HG02885 (cell line): ENCODE results near the gene ANAPC7.
"Not testable (repeated sequence)": the region's sequence is repeated elsewhere in the genome, so short reads cannot be mapped to it uniquely, and the experiment has no call there.

Source experiments
- ATAC-seq: cut with Tn5 transposase; IDR thresholded peaks from one replicate; pipeline ENCODE4 v1.9.1; 2021; ENCODE audit warnings: mild to moderate bottlenecking; ENCODE audit not compliant: unreplicated experiment, poor library complexity

Gene ANAPC7

DNA sequence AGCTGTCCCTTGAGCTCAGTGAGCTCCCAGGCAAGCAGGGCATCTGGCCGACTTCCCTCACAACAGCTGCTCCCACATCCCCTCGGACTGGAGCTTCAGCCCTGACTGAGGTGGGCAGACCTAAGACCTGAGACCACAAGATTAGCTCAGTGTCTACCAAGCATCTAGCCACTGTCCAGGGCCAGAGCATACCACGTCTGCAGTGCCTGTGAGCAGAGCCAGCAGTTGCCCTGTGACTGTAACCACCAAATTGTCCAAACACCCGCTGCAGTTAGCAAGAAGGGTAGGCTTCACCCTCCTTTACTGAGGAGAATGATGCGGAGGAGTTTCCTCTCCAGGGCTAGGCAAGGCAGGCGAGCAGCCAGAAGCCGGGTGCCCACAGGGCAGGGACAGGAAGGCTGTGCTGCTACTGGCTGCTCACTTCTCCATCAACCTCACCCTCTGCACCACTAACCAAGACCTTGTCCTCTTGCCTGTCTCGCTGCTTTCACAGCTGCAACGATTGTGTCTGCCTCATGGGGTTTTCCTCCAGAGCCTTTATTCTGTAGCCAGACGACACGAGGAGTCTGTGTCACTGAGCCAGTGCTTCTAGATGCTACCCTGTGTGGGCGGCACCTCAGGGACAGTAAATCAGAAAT lies 53.9 kb downstream of the ANAPC7 start:
- no peak for ATAC-seq

DNA sequence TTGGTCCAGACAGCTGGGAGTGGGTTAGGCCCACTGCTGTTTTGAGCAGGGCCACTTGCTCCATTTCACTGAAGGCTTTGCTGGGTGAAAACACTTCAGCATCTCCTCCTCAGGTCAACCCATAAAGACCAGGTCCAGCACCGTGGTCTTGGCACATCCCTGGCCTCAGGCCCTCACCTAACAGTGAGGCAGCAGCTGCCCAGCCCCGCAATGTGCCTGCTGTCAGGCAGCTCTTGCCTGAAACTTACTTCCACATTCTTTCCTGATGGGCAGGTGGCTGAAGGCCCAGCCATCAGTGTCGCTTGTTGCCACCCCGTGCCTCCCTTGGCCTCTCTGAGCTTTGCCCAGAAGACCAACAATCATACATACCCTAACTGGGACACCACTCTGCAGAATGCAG lies 54.4 kb downstream of the ANAPC7 start:
- no peak for ATAC-seq

DNA sequence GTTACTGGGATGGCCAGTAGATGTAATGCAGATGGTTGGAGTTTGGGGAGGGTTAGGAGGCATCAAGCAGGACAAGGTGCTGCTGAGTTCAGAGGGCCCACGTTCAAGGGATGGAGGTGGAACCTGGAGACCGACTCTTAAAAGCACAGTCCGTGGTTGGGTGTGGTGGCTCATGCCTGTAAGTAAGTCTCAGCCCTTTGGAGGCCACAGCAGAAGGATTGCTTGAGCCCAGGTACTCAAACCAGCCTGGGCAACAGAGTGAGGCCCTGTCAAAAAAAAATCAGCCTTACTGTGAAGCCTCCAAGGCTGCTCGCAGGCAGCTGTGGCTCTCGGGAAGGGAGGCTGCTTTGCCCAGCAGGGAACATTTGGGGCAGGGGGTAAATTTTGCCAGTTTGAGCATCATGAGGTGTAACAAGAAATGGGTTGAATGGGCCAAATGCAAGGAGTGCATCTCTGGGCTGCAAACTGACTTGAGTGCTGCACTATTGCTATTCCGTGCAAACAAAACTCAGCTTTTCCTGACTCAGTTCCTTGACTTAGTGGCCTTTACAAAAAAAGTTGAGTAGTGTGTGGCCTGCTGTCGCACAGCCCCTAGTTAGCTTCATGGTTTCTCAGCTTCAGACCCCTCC lies 55.0 kb downstream of the ANAPC7 start:
- ATAC-seq = no peak

DNA sequence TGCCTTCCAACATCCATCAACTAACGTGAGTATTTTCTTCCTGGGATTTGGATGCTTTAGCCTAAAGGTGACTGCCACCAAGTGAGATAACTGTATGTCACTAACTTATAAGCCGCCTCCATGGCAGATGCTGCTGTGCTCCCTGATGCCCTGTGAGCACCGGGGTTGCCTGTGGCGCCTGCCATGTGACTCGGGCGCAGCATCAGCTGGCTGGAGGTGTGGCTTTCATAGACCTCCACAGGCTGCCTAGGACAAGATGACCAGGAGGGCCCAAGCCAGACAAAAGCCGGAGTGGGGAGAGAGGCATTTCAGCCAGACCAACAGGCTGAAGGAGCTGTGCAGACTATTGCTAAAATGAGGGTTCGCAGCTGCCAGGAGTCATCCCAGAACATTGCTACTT lies 55.7 kb downstream of the ANAPC7 start:
- ATAC-seq = no peak

DNA sequence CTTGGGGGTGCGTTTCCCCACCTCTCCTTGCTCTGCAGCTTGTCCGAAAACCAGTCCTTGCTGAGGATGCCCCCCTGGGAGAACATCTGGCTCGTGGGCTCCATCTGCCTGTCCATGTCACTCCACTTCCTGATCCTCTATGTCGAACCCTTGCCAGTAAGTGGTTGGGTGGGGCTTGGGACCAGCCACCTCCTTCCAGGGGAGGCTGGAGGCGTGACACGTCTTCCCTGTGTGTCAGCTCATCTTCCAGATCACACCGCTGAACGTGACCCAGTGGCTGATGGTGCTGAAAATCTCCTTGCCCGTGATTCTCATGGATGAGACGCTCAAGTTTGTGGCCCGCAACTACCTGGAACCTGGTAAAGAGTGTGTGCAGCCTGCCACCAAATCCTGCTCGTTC lies 57.5 kb downstream of the ANAPC7 start:
- ATAC-seq = no peak

DNA sequence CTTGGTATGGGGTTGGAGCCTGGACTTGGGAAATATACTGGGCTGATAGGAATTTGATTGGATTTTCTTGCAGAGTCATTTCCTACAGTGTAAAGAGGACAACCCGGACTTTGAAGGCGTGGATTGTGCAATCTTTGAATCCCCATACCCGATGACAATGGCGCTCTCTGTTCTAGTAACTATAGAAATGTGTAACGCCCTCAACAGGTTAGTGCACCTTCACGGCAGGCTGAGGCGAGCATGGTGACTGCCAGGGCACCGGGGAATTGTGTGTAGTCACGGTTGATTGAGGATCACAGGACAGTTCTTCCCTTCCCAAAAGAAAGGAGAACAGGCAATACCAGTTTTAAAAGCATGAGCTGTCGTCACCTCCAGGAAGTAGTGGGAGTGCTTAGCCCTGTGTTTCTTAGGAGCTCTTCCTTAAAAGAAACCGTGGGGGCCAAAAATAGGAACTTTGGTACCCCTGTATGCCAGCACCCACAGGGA lies 58.3 kb downstream of the ANAPC7 start:
- ATAC-seq = no peak

DNA sequence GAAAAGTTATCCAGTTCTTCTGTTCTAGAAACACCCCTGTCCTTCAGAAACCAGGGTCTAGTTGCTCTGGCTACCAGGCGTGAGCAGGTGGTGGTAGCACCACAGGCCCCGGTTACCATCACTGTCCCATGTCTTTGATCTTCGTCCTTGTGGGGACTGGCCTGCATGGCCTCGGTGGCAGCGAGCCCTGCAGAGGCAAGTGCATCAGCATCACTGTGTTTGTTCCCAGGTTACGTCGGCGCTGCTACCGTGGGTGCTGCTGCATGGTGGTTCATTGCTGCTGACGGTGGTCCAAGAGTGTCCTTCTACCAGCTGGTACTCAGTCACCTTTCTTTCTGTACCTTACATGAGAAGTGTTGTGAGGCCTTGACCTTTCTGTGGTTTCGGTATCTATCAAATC lies 58.9 kb downstream of the ANAPC7 start:
- ATAC-seq = no peak

DNA sequence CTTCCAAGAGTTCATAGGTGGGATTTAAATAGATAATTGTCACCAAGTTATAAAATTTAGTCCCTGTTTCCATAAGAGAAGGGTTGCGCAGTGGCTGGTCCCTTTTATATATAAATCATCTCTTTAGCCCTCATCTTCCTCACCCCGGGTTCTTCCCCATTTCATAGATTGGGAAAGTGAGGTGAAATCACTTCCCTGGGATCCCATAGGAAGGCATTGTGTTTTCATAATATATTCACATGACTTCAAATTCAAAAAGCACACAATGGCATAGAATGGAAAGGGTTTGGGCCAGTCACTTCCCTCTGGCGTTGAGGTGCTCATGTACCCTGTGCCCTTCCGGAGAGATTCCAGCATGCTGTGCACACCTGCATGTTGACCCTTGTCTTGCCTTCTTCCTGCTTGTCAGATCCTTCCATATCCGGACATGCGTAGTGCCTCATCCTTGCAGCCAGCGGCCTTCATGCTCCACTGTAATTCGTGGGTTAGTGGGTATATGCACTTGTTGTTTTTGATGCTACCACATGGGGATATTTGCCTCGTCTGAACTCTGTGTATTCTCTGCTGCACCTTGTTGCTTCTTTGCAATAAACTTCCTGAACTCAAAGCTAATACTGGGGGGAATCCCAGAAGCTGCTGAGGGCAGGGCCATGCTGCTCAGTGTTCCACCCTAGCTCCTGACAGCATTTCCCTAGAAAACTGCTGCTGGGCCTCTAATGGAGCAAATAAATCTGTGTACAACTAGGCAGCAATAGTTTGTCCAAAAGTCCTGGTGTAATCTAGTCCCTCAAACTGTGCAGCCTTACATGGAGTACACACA lies 59.6 kb downstream of the ANAPC7 start:
- ATAC-seq = no peak

DNA sequence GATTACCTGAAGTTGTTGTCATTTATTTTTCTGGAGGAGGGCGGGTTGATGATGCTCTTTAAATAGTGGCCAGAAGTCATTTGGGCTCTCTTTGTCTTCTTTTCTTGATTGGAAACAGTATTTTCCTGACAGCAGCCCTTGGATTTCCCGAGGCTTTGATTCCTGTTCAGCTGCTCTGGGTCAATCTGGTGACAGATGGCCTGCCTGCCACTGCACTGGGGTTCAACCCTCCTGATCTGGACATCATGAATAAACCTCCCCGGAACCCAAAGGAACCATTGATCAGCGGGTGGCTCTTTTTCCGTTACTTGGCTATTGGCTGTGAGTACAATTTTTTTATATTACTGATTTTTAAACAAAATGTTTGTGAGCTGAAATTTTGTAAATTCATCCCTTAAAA lies 60.4 kb downstream of the ANAPC7 start:
- ATAC-seq = no peak

DNA sequence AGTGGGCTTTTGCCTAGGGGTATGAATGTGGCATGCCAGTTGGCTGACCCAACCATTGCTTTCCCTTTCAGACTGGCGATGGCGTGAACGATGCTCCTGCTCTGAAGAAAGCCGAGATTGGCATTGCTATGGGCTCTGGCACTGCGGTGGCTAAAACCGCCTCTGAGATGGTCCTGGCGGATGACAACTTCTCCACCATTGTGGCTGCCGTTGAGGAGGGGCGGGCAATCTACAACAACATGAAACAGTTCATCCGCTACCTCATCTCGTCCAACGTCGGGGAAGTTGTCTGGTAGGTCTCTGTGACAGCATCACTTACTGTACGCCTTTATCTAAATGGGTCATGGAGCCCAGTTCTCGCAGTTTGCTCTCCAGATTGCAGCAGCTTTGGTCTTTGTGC lies 61.4 kb downstream of the ANAPC7 start:
- no peak for ATAC-seq

DNA sequence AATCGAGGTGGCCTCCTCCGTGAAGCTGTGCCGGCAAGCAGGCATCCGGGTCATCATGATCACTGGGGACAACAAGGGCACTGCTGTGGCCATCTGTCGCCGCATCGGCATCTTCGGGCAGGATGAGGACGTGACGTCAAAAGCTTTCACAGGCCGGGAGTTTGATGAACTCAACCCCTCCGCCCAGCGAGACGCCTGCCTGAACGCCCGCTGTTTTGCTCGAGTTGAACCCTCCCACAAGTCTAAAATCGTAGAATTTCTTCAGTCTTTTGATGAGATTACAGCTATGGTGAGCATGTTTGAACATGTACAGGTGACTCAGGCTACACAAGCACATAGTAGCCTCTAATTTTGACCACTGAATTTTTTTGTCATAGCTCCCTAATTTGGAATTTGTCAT lies 62.8 kb downstream of the ANAPC7 start:
- no peak for ATAC-seq

DNA sequence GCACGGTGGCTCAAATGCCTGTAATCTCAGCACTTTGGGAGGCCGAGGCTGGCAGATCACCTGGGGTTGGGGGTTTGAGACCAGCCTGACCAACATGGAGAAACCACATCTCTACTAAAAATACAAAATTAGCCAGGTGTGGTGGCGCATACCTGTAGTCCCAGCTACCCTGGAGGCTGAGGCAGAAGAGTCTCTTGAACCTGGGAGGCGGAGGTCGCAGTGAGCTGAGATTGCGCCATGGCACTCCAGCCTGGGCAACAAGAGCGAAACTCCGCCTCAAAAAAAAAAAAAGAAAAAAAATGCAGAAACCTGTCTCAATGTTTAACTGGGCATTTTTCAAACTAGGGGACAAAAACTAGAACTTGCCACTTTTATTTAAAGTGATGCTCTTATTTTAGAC lies 63.2 kb downstream of the ANAPC7 start:
- ATAC-seq = not testable (repeated sequence)

DNA sequence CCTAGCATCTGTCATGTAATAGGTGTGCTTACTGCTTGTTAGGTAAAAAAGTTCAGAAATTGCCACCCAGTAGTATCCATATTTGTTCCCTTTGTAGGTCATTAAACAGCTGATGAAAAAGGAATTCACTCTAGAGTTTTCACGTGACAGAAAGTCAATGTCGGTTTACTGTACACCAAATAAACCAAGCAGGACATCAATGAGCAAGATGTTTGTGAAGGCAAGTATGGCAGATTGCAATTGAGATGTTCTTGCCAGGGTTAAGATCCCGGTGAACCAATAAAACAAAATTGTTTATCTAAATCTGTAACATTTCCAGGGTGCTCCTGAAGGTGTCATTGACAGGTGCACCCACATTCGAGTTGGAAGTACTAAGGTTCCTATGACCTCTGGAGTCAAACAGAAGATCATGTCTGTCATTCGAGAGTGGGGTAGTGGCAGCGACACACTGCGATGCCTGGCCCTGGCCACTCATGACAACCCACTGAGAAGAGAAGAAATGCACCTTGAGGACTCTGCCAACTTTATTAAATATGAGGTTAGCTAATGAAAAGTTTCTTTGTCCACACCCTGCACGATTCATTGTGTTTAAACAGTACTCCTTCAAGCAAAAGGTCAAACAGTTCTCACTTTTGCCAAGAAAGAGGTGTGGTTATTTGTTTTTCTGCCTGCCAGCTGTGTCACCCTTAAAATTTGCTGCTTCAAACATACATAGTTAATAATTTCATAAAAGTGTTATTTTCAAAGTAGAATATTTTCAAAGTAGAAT lies 64.1 kb downstream of the ANAPC7 start:
- no peak for ATAC-seq

DNA sequence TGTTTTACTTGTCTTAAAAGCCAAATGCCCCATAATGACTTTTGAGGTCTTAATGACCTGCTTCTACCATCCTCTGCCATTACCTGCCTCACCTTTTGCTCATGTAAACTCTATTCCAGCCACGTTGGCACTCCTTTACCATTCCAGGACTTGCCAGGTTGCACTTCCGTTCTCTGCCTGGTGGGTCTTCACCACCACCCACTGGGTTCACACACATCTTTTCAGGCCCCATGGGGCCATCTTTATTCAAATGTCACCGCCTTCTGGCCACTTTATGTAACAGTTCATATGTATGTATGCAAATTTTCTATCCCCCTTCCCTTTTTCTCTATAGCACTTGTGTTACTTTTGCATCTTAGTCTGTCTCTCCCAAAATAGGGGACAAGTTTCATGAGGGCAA lies 64.8 kb downstream of the ANAPC7 start:
- no peak for ATAC-seq

DNA sequence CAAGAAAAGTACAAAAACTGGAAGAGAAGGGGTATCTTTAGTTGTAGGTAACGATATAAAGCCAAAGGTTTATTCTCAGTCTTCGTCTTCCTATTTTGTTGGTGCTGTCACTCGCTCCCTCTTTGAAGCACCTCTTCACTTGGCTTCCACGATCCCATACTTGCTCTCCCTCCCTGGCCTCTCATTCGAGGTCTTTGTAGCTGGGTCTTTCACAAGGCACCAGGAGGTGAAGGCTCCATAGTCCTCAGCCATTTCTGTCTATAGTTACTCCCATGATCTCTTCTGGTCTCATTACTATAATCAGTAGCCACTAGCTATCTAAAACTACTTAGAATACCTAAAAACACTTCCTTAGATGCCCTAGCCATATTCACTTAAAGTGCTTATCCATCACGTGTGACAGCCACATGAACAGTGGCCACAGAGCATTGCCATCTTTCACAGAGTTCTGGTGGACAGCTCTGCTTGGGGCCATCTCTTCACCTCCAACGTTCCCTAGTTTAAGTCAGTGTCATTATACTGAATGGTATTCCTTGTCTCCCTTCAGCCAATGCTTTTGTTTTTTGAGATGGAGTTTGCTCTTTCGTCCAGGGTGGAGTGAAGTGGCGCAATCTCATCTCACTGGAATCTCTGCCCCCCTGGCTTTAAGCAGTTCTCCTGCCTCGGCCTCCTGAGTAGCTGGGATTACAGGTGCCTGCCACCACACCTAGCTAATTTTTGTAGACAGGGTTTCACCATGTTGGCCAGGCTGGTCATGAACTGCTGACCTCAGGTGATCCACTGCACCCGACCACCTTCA lies 65.4 kb downstream of the ANAPC7 start:
- no peak for ATAC-seq

DNA sequence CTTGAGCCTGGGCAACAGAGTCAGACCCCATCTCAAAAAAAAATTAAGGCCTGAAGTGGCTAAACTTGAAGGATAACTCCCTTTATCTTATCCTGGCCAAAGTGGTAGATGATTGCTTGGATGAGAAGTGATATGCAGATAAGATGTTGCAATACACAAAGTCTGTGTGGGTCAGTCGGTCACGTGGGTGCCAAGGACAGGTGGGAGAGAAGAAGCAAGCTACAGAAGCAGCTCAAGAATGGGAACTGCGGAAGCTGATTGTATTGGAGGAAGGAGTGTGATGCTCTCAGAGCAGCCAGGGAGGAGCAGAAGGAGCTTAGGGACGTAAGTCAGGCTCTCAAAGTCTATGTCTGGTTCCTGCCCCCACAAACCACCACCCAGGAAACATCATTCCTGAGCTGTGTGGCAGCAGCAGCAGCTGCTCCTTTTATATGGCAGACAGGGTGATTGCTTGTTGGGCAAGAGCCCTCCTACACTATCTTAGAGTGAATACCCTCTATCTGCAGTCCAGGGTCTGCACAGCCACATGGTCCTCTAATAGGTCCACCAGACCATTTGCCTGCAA lies 67.9 kb downstream of the ANAPC7 start:
- no peak for ATAC-seq

DNA sequence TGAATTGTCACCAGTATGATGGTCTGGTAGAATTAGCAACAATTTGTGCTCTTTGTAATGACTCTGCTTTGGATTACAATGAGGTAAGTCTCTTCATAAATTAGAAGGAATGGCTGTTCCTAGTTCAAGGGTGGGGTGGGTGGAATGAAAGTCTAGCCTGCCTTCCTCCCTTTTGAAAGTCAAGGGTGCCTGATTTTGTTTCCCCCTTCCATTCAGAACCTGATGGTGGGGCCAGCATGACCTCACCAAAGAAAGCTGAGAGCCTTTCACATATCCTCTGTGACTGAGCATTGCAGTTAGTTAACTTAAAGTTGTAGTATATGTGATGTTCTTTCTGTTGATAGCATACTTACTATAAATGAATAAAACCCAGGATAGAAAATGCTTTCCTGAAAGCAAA lies 70.3 kb downstream of the ANAPC7 start:
- no peak for ATAC-seq

DNA sequence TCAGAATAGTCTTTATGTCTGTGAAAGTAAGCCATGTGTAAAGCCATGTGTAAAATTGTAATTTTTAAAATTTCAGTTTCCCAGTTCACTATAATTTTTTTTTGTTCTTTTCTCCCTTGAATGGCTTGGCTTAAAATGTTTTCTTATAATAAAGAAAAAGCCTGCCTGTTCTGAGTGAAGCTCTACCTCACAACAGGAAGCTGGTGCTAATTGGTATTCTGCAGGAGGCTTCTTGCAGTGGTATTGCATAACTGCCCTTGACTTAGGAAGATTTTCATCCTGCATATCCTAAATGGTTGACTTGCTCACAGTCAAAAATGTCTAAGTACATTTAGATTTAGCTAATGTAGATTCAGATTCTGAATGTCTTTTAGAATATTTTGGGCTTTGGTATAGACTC lies 73.0 kb downstream of the ANAPC7 start:
- ATAC-seq = no peak

DNA sequence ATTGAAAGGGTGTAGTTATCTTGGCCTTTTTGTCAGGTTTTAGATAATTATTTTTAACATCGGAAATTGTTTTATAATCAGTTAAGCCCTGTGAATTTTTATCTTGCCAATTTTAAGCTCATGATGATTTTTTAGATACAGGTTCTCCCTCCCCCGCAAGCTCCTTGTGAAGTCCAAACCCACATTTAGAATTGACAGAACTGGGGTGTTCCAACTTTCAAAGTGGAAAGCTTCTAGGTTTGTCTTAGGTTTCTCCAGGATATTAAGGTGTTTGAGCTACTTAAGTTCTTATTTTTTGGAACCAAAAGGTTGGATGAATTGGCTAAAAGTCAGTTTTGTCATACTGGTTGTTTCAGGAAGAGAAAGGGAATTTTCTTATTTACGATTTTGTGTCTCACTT lies 73.4 kb downstream of the ANAPC7 start:
- no peak for ATAC-seq

DNA sequence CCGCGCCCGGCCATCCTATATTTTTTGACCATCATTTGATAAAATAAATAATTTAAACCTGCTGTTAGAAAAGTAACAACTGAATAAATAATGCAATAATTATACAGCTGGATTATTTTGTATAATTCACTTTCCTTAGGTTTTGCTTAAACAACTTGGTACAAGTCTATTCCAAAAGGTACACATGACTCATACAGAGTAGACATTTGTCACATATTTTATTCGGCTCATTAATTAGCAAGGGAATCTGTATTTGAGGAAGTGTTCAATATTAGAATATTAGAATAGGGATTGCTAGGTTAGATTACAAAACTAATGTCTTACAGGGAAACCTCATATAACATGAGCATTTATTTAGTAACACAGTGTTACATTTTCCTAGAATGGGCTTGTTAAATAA lies 73.8 kb downstream of the ANAPC7 start:
- ATAC-seq = no peak
